Posterior cingulate gyrus (tissue), 11 donors: ENCODE data around the gene ESR2.
"Not testable (repeated sequence)": the region's sequence is repeated elsewhere in the genome, so short reads cannot be mapped to it uniquely, and the experiment has no call there.

Experiments
- DNase-seq, 10 donors: peaks; one replicate each; pipeline versions ENCODE4 v3.0.0 to v3.0.0-alpha.2; 2020 to 2021; ENCODE audit warnings: mixed read lengths in 3 of 10
- intact Hi-C: fragments of 100-400 bp; cut with DNase I; formaldehyde crosslinking; loops from one replicate; pipeline ENCODE4 v1.15.1; 2023

Gene ESR2

GRCh38 chr14:64227856-64228255 lies 66.3 kb downstream of the ESR2 start:
- DNase-seq: no peak
- intact Hi-C loops: no loop called here

GRCh38 chr14:64225151-64225757 lies 68.9 kb downstream of the ESR2 start:
- DNase-seq: no peak
- intact Hi-C loops: no loop called here

- DNase-seq: peak in 1 of 10 donors; percentile 37
- intact Hi-C loops: no loop called here
Measured at GRCh38 chr14:64221391-64222003, 72.7 kb downstream of the ESR2 start.

DNA sequence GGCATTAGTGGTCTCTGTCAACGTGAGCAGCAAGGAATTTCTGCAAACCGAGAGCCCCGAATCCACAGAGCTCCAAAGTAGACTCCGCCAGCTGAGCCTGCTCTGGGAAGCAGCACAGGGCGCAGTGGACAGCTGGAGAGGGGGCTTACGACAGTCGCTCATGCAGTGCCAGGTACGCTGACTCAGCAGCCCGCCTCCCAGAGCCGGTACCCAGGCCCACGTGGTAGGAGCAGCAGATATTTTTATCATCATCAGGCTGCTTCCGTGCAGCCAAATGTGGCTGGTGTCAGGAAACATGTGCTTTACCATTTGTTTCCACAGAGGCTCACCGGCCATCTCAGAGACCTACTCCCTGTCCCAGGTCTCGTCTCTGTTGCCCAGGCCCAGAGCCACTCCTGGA lies 73.7 kb downstream of the ESR2 start:
- peak in 9 of 10 donors; percentile 29 to 96 (median 79) for DNase-seq
- intact Hi-C loops: no loop called here

DNA sequence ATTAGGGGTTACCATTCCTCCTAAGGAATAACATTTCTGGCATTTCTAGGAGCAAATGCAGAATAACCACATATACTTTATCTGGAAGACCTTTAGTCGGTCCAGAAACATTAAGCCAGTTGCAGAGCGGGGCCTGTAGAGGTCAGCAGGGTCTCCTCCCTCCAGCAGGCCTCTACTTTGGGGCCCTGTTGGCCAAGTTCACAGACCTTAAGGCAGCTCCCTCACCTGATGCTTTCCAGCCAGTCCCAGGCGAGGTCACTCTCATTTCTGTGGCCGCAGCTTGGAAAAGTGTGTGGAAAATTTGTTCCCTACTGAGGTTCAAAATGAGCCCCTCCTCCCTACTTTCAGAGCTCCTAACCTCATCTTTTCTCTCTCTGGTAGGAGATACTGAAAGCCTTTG lies 74.1 kb downstream of the ESR2 start:
- peak in 1 of 10 donors; percentile 14 for DNase-seq
- intact Hi-C loops: no loop called here

DNA sequence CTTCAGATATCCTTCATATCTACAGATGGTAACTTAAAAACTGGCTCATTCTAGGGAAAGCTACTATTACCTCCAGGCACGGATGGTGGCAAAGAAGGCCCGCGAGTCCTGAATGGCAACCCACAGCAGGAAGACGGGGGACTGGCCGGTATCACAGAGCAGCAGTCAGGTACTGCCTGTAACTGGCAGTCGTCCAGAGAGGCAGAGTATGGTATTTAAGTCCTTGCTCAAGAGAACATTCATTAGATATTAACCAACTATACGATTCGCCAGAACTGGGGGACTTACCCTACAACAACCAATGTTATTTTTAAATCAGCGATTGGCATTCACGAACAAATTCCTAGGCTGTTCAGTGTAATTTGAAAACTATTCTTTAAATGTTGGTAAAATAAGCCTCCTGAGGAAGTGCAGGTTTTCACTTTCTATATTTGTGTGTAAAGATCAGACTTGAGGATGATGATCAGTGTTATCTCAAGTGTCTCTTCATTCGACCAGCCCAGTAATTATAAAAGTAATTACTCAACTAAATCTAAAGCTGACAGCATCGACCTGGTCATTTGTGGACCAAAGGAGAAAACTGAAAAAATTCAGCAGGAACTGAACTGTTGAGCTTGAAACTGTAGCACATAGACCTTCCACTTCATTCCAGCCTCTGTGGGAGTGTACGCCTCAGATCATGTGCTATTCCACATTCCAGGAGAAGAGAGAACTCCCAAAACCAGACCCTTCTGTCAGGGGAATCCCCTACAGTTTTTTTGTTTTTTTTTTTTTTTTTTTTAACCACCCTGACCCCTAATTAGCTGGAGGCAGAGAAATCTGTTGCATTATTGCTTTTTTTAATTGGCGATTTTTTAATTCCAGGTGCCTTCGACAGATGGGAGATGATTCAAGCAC lies 75.6 kb downstream of the ESR2 start:
- intact Hi-C loops: no loop called here
- peak in 1 of 10 donors; percentile 42 for DNase-seq

DNA sequence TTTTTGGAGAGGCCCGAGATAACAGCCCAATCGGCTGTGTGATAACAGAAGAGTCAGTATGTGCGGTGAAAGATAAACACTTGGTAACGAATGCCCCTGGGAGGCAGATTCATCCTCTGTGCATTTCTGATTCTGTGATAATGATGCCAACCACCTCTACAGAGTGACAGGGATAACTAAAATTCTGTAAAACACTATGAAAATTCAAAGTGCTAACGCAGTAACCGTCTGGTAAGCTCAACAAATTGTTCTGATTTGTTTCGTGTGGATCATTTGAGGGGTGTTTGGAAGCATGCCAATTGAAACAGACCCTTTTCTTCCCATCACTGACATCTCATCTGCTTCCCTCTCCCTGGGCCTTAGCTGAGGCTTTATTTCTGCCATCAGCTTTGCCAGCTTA lies 76.3 kb downstream of the ESR2 start:
- intact Hi-C loops: no loop called here
- DNase-seq: no peak

- DNase-seq: peak in 1 of 10 donors; percentile 13
- intact Hi-C loops: no loop called here
Measured at GRCh38 chr14:64217308-64217707, 76.9 kb downstream of the ESR2 start.

DNA sequence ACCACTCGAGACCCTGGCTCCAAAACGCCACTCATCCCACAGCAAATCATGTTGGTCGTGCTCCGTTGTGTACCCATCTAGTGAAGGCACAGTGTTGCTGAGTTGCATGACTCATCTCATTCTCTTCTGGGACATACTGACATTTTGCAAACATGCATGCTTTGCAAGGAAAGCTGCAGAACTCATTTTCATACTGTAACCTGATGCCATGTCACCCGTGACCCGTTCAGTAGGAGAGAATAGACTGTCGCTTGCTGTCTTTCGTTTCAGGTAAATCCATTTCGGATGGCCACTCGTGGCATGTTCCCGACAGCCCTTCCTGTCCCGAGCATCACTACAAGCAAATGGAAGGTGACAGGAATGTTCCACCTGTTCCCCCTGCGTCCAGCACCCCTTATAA lies 78.2 kb downstream of the ESR2 start:
- DNase-seq: peak in 1 of 10 donors; percentile 19
- intact Hi-C loops: no loop called here

DNA sequence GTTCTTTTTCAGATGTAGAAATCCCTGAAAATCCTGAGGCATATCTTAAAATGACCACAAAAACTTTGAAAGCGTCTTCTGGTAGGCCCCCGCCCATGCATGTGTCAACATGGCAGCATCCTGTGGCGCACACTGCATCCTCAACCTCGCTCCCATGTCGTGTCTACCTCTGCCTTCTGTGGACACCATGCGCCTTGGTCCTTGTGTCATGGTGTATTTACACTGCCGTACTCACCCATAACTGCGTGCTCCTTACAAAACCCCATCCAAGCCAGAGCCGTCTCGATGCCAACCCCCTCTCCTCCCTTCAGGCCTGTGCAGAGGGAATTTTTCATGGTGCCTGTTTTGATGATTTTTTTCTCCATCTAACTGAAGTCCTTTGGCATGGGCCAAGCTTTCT lies 78.9 kb downstream of the ESR2 start:
- peak in 1 of 10 donors; percentile 47 for DNase-seq
- intact Hi-C loops: no loop called here

DNA sequence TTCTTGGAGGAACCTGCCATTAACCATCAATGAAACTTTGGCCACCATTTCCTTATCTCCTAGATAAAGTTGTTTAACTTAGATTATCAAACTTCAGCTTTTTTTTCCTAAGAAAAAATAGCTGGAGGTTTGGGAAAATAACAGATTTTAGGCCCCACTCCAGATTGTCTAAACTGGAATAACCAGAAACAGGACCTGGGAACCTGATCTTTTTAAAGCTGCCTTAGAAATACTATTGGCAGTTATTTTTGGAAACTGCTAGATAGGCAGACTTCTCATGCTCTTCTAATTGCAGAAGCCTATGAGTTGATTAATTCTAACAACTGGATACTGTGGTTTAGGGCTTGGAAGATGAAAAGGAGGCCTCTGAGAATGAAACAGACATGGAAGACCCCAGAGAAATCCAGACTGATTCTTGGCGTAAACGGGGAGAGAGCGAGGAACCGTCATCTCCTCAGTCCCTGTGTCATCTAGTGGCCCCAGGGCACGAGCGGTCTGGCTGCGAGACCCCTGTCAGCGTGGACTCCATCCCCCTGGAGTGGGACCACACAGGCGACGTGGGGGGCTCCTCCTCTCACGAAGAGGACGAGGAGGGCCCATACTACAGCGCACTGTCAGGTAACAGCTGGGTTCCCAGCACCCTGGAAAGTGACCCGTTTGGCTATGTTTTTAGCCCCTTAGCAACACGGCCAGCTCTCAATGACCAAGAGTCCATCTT lies 80.2 kb downstream of the ESR2 start:
- intact Hi-C loops: no loop called here

GRCh38 chr14:64213086-64213485 lies 81.1 kb downstream of the ESR2 start:
- intact Hi-C loops: no loop called here
- DNase-seq: no peak

More for the DNA sequence above, 80.2 kb downstream of the ESR2 start:
- peak in 1 of 10 donors; percentile 64 for DNase-seq

DNA sequence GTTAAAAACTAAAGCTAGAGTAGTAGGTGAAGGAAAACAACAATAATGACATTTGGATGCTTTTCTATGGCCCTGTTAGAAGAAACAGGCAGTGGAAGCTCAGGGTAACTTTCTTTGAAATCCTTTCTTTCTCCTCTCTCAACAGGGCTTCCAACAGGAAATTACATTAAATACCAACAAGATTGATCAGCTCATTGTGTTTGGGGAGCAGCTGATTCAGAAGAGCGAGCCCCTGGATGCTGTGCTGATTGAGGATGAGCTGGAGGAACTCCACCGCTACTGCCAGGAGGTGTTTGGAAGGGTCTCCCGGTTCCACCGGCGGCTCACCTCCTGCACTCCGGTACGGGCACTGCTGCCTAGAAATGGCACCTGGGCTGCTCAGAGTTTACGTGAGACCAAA lies 81.5 kb downstream of the ESR2 start:
- DNase-seq: peak in 1 of 10 donors; percentile 25
- intact Hi-C loops: no loop called here

GRCh38 chr14:64210912-64211311 lies 83.3 kb downstream of the ESR2 start:
- intact Hi-C loops: not testable (repeated sequence)

DNA sequence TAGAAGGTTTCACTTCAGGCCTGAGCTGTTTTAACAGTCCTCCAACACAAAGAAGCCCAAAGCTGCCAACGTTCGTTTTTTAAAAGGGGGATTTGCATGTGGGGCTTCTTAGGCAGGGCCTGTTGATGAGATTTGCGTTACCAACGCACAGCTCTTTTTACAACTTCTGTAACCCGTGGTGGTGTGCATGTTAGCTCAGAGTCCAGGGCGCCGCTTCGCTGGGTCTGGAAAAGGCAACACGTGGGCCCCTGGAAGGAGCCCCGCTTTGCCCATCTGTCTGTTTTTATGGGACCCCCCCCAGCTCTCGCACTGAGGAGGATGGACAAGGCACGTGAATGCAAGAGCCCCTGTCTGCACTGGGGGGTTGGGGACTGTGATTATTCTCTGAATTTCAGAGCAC lies 84.0 kb downstream of the ESR2 start:
- peak in 1 of 10 donors; percentile 78 for DNase-seq
- intact Hi-C loops: no loop called here

More at GRCh38 chr14:64210912-64211311, 83.3 kb downstream of the ESR2 start:
- DNase-seq: peak in 1 of 10 donors; percentile 31

- intact Hi-C loops: no loop called here
- DNase-seq: peak in 7 of 10 donors; percentile 26 to 89 (median 47)
Measured at GRCh38 chr14:64209444-64210131, 84.6 kb downstream of the ESR2 start.

GRCh38 chr14:64208981-64209380 lies 85.2 kb downstream of the ESR2 start:
- peak in 1 of 10 donors; percentile 24 for DNase-seq
- intact Hi-C loops: no loop called here

DNA sequence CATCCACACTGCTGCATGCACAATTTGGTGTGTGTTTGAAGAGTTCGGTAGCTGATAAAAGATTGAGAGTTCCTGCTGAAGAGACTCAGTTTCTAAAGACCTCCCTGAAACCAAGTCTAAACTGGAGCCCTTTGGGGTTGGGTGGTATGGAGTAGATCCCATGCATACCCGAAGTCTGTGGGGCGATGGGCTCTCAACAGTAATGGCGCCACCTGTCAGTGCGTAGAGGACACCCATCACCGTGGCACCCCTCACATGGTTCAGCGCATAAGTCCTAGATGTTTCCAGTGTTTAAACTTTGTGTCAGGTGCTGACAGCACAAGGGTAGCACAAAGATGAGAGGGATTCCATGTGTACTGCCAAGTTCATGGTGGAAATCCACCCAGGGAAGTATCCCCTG lies 85.9 kb downstream of the ESR2 start:
- intact Hi-C loops: no loop called here
- DNase-seq: peak in 1 of 10 donors; percentile 48

DNA sequence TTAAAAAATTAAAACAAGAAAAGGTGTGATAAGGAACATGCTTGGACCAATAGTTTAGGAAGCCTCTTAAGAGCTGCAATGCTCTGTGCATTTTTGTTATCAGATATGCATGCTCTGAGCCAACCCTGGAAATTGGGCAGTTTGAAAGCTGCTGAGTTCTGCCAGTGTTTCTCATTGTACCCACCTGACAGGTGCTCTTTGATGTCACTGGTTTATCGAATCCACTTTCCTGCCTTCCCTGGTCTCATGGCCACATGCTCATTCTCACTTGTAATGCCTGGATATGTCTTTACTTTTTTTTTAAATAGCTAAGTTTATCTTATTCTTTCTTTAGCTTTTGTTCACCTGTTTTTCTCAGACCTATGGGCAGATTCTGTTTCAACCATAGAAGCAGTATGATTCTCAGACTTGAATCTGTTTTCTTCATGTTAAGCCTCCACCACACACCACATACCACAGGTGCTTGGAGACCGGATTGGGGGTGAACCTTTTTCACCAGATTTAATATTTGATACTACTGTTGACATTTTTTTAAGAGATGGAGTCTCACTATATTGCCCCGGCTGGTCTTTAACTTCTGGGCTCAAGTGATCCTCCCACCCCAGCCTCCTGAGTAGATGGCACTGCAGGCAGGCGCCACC lies 90.7 kb downstream of the ESR2 start:
- intact Hi-C loops: no loop called here
- peak in 1 of 10 donors; percentile 28 for DNase-seq
